Astrocyte of the hippocampus (primary cell): ENCODE results near the gene BNIP2.
"Not testable (repeated sequence)": the region's sequence is repeated elsewhere in the genome, so short reads cannot be mapped to it uniquely, and the experiment has no call there.

Experiments
- DNase-seq: peaks from one replicate; pipeline ENCODE4 v3.0.0; 2011; ENCODE audit warnings: low read depth, low spot score

The BNIP2 gene

DNA sequence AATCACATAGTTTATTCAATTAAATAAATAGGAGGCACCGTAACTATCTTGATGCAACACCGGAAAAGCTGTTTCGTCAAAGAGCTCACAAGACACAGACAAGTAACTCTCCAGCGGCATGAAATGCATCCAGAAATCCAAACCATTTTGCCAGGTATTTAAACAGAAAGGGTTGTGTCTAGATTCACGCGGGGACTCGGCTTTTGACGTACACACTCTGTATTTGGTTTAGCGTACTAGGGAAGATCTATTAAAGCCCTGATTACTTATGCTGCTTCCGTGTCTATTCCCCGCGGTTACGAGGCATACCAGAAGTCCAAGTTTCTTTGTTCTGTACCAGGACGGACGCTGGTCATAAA, 718 bp downstream of the BNIP2 start:
- DNase-seq, result no peak

DNA sequence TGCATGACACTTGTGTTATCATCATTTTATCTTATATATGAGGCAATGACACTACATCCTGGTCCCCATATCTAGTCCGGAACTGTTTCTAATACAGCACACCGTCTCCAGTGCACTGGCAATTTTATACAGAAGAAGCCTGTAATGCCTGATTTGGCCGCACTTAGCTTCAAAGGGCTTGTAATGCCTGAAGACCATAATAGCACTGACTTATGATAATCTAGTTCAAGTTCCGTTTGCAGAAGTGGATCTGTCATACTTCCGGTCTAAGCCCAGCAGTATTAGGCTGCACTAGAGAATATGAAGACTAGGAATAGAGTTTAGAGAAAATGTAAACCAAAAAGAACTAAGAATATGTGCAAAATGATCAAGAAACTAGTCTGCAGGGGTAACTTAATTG, 1.3 kb downstream of the BNIP2 start:
- DNase-seq, result peak; percentile 13

DNA sequence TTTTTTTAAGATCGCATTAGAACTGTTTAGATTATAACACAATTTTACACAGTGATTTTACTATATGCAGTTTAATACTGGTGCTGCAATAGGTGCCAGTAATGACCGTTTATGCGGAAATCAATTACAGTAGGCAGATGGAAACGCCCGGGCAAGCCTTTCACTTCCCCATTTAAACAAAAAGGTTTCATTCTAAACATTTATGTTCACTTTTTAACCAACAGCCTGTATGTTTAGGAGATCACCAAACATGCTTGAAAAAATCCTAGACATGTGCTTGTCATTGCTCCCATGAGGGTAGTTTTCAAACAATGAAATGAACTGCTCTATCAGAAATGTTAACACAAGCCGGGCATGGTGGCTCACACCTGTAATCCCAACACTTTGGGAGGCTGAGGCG, 2.7 kb downstream of the BNIP2 start:
- DNase-seq, result no peak

DNA sequence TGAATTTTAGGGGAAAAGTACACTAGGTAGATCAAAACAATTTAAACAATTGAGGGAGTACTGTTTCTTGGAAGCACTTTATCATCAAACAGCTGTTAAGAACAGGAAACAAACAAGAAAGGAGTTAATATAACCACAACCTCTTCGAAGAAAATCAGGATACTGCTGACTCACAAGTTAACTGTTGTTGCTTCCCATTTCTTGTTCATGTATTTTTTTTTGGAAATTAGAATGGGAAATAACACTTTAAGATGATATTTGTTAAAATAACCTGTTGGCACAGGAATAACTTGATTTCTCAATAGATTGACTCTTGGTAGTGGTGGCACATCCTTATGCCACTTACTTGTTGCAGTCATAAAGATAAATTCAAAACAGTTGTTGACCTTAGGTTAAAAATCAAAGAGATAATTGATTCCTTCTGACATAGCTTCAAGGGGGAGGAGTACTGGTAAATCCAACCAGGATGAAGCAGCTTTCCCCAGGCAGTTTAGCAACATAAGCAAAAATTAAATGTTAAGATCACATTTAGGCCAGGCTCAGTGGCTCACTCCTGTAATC, 3.3 kb downstream of the BNIP2 start:
- DNase-seq, result peak; percentile 25

DNA sequence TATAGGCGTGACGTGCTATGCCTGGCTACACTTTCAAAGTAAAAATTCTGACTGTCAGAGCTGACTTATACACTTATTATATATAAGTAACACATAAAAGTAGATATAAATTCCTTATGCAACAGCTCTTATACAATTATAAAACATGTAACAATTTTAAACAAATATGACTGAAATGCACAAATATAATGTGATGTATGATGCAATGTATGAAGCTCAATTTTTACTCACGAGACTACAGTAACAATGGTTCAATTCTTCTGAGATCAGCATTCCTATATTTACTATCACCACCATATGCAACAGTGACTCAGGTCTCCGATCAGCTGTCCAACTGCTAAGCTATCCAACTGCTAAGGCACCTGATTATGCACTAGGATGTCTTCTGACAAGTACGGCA, 8.2 kb downstream of the BNIP2 start:
- no peak for DNase-seq

DNA sequence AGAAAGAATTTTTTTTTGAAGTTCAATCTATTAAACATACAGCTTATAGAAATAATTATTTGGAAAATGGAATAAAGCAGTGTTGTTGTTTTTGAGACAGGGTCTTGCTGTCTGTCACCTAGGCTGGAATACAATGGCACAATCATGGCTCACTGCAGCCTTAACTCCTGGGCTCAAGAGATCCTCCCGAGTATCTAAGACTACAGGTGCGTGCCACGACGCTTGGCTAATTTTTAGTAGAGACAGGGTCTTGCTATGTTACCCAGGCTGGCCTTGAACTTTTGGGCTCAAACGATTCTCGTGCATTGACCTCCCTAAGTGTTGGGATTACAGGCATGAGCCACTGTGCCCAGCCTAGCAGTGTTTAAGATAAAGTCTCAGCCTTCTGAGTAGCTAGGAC, 8.8 kb downstream of the BNIP2 start:
- DNase-seq, result no peak

DNA sequence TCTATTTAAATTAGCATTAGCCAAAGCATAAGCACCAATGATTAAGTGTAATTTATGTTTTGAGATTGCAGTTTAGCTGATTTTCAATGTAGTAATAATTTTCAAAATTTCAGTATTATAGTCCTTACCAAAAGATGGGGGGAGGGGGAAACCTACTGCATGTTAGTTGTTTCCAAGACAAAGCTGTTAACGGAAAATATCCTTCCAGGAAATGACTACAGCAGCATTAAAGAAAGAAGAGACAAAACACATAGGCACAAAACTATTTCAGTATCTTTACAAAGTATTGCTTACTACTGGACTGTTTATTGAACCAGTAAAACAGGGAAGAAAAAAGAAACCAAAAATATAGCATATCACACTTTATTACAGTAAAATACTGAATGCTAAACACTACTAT, 10.5 kb downstream of the BNIP2 start:
- DNase-seq, result no peak

DNA sequence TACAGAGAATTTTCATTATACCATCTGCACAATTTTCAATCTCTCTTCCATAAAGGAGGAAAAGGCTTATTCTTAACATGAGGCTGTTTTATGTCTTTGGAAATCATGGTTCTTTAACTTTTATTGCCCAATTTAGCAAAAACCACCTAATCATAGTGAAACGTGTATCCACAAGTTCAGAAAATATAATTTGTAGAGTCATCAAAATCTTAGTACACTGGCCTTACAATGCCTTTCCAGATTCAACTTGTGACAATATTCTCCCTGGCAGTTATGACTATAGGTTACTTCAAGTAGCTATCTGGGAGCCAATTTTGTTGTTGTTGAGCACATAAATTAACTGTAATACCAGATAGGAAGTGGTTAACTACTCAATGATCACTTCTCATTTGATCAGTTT, 10.9 kb downstream of the BNIP2 start:
- DNase-seq, result no peak

DNA sequence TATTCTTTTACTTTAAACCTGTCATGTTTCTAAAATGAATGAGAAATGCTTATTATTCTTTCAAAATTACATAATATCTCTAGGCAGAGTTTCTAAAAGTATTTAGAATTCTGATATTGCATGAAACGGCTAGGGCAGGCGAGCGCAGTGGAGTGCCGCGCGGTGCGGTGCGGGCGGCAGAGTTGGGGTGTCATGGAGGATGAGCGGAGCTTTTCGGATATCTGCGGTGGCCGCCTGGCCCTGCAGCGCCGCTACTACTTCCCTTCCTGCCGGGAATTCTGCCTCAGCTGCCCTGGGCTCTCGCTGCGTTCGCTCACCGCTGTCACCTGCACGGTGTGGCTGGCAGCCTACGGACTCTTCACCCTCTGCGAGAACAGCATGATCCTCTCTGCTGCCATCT, 12.6 kb downstream of the BNIP2 start:
- DNase-seq, result no peak

DNA sequence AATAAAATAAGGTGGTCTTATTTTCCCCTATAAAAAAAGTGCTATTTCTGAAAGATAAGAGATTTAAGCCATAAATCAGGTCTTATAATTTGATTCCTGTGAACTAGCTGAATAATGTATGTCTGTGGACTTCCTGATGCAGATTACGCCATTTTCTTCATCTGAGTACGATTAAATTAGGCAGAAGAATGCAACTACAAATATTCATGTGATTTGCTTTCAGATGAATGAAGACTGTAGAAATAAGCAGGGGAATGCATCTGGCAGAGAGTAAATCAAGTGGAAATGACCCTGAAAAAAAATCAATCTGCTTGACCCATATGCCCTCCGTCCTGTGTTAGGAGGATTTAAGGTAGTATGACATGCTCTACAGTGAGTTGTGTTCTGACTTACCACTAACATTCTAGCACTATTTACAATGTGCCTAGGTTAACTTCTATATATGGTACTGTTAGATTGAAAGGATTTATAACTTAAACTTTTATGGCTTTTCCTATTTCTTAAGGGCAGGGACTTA, 14.7 kb downstream of the BNIP2 start:
- no peak for DNase-seq

DNA sequence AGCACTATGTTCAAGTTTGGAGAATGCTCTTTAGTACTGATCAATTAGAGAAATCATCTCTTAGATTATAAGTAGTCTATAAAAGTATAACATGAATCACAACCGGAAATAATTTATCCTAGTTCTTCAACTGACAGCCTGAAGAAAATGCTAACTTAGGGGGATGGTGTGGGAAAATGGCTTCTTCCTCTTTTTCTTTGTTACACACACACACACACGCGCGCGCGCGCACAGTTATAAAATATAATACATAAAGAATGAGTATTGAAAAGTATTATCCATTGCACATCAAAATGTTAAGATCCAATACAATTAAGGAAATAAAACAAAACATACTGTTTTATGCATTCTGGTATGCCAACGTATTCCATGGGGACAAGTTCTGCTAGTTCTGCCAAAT, 20.6 kb downstream of the BNIP2 start:
- DNase-seq, result no peak

DNA sequence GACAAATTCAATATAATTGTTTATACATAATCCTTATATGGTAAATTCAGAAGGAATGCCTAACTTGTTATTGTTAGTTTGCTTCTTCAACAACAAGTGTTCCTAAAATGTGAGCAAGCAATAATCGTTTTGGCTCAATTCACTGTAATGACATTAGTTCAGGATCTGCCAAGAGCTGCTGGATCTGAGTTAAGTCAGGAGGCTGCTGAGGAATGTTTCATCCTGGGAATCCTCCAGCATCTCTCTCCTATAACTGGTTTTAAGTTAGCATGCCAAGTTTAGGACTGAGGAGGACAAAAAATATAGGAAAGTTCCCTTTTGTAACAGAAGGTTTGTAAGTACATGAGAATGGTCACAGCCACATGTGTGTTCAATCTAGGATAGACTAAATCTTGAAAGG, 26.9 kb downstream of the BNIP2 start:
- DNase-seq, result peak; percentile 40

DNA sequence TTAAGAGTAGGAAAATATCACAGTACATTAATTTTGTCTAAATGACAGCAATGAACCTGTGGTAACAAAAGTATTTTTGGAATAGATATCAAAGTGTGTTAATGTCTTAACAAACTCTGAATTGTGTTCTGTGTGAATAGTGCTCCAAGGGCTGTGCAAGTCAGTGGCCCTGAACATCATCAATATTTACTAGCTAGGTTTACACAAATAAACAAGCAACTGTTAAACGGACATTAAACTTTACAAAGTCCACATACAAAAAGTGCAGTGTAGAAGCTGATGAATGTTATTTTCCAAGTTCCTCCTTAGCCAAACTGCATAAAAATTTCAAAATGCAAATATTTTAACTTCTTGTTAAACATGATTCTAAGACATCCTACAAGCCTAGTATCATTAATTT, 29.8 kb downstream of the BNIP2 start:
- DNase-seq, result no peak

DNA sequence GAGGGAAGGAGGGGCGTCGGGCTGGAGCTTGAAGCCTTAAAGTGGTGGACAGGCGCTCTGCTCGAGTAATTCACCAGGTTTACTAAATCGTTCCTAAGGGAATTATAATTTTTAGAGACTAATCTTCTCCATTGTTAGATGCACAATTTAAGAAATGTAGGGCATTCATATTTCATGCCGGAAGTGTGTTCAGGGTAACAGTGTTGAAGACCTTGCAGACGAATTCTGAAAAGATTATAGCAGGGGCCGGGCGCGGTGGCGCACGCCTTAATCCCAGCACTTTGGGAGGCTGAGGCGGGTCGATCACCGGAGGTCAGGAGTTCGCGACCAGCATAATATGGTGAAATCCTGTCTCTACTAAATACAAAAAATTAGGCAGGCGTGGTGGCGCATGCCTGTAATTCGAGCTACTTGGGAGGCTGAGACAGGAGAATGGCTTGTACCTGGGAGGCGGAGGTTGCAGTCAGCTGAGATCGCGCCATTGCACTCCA, 31.4 kb downstream of the BNIP2 start:
- no peak for DNase-seq

DNA sequence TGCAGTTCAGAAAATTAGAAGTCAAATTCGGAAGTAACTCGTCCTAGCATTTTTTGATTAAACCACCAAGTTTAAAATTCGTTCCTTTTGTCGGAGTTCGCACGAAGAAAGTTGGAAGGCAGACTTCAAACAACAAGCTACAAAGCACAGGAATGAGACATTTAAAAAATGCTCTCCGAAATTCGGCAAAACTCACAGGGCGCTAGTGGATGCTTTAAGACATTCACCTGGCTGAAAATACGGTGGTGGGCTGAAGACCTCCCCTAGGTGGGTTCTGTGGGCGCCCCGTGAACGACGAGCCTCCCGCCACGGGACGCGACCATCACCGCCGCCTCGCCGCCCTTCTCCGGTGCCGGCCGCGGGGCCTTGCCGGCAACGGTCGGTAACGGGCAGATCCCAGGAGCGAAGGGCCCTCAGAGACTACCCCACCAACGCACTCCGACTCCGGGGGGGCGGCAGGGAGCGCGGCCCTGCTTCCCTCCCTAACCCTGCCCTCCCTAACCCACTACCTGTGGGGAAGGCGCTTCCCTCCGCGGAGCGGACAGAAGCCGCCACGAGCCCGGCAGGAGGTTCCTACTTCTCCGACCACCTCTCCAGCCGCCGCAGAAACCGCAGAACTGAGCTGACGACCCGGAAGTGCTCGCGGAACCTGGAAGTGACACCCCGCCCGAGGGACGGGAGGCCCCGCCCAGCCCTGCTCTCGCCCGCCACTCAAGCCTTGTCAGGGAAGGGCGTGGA, 32.1 kb downstream of the BNIP2 start, which contains the start of gene GTF2A2:
Gene GTF2A2 (minus strand): TSS at position 619 of the 738 bp plus-strand sequence. CDS start 5,238 bp downstream, outside the sequence.
- peak; percentile 98 for DNase-seq

DNA sequence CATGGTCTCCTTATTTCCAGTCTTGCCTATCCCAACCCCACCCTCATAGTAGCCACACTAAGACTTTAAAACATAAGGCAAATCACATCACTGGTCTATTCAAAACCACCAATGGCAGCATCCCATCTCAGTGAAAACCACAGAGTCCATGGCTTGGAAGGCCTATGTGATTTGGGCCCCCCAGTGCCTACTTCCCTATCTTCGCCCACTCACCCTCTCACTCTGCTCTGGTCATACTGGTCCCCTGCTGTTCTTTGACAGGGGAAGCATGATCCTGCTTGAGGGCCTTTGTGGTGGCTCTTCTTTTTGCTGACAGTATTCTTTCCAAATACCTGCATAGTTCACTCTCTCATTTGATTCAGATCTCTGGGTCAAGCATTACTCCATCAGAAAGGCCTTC, 35.1 kb downstream of the BNIP2 start:
- no peak for DNase-seq

DNA sequence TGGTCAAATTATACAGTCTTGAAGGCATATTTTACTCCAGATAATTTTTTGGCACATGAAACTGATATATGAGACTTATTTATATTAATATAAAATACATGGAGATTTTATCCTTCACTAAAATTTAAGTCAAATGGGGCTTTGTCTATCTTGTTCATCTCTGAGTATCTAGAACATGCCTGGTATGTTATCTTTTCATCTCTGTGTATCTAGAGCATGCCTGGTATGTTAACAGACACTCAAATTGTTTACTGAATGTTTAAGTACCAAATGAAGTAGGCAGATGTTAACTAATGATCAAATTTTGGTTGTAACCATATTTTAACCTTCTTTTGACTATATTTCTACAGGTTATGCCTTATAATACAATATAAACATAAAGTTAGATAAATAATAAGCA, 39.5 kb downstream of the BNIP2 start:
- no peak for DNase-seq

DNA sequence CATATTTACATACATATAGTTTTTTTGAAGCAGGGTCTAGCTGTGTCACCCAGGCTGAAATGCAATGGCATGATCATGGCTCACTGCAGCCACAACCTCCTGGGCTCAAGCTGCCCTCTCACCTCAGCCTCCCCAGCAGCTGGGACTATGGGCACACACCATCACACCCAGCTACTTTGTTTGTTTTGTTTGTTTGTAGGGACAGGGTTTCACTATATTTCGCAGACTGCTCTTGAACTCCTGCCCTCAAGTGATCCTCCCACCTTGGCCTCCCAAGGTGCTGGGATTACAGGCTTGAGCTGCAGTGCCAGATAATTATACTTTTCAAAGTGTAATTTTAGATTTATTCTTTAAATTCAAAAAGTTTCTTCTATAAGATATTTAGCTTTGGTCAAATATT, 42.0 kb downstream of the BNIP2 start:
- DNase-seq, result no peak

DNA sequence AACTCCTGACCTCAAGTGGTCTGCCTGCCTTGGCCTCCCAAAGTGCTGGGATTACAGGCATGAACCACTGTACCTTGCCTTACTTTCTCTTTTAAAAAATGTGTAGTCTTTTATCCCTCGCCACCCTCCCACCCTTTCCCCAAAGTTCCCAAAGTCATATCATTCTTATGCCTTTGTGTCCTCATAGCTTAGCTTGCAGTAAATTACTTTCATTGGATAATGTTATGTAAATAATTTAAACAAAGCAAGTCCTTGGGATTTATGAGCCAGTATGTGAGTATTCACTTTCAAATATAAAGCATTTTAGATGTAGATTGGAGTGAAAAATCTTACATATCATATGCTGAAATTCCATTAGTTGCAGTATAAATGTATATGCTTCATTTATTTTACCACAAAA, 42.8 kb downstream of the BNIP2 start:
- no peak for DNase-seq

DNA sequence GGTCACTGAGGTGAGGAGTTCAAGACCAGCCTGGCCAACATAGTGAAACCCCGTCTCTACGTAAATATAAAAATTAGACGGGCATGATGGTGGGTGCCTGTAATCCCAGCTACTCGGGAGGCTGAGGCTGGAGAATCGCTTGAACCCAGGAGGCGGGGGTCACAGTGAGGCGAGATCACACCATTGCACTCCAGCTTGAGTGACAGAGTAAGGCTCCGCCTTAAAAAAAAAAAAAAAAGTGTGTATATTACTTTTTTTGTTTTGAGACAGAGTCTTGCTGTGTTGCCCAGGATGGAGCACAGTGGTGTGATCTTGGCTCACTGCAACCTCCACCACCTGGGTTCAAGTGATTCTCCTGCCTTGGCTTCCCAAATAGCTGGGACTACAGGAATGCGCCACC, 43.3 kb downstream of the BNIP2 start:
- DNase-seq, result not testable (repeated sequence)

DNA sequence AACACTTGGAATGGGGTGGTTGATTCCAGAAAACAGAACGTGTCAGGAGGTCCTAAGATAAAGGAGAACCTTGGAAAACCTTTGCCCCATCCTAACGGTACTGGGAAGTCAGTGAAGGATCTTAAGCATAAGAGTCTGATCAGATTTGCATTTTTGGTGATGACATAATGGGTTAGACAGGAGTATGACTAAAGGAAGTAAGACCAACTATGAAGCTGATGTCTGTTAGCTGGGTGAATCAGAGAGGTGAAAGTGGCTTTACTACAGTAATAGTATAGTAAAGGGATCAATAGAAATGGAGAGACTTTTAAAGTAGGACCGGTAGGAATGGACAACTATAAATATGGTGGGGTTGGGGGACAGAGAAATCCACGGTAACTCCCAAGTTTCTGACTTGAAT, 44.4 kb downstream of the BNIP2 start:
- DNase-seq, result no peak

DNA sequence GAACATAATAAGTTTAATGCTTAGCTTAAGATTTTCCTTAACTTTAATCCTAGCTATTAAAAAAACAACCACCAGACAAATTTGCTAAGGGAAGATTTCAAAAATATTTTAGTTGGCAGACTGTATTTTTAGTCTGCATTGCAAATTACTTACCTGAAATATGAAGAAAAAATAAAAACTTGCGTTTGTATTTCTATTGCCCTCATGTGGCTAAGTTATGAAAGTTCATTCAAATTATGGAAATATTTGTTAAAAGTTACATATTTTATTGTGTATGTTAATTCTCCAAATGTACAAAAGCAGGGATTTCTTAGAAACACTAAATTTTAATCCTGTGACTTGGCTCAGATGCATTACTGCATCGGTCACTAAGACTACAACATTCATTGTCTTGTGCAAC, 46.8 kb downstream of the BNIP2 start:
- no peak for DNase-seq

DNA sequence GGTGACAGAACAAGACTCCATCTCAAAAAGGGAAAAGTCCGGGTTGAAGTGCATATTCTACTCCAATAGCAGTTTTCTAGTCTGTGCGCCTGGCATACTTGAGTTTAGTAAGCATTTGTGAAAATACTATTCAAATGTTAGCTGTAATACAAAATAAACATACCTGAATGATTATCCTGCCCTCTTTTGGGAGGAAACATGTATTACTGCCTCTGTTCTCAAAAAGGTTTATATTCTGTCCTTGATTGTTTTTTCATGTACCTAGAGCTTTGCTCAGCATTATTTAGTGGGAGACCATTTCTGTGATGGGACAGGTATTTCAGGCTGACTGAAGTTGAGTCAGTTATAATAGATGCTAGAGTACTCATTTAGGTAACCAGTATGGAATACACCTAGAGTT, 51.6 kb downstream of the BNIP2 start:
- DNase-seq, result not testable (repeated sequence)
